ENCODE data around the gene ZNF200. TPM values are rescaled to one million over a fixed set of nuclear protein-coding genes. Genes with fewer than 3 reads are reported as not detected.
A peak's percentile ranks its signal among the peaks of the same experiment; 100 is the strongest.
"Not testable (repeated sequence)": the region's sequence is repeated elsewhere in the genome, so short reads cannot be mapped to it uniquely, and the experiment has no call there.

Gene ZNF200
- total RNA-seq, 2 experiments from 2014 or later = 12.2 to 12.8 TPM

GRCh38 chr16:3197694-3198333, 37.1 kb downstream of the ZNF200 start:
- H3K27me3 Mint-ChIP-seq = peaks cover 40% of the 10 kb centered on the region
- not testable (repeated sequence) for DNase-seq, H3K4me1 Mint-ChIP-seq, H3K4me3 Mint-ChIP-seq, H3K36me3 Mint-ChIP-seq, H3K27ac Mint-ChIP-seq, H3K9me3 Mint-ChIP-seq

GRCh38 chr16:3195975-3196374, 39.0 kb downstream of the ZNF200 start:
- no peak overlapping the region for H3K27ac Mint-ChIP-seq
- H3K36me3 Mint-ChIP-seq = no peaks in the 10 kb centered on the region
- H3K4me3 Mint-ChIP-seq = no peak overlapping the region
- H3K4me1 Mint-ChIP-seq = peaks cover 9% of the 10 kb centered on the region
- no peak for DNase-seq
- H3K9me3 Mint-ChIP-seq = no peaks in the 10 kb centered on the region
- peaks cover 57% of the 10 kb centered on the region for H3K27me3 Mint-ChIP-seq

GRCh38 chr16:3194792-3195191, 40.2 kb downstream of the ZNF200 start:
- peaks cover 66% of the 10 kb centered on the region for H3K27me3 Mint-ChIP-seq
- H3K4me3 Mint-ChIP-seq = no peak overlapping the region
- H3K27ac Mint-ChIP-seq = no peak overlapping the region
- H3K36me3 Mint-ChIP-seq = no peaks in the 10 kb centered on the region
- H3K9me3 Mint-ChIP-seq = no peaks in the 10 kb centered on the region
- H3K4me1 Mint-ChIP-seq = peaks cover 20% of the 10 kb centered on the region
- no peak for DNase-seq

- peaks cover 75% of the 10 kb centered on the region for H3K27me3 Mint-ChIP-seq
- DNase-seq = no peak
- H3K27ac Mint-ChIP-seq = no peak overlapping the region
- H3K4me1 Mint-ChIP-seq = peaks cover 30% of the 10 kb centered on the region
- H3K36me3 Mint-ChIP-seq = no peaks in the 10 kb centered on the region
- H3K4me3 Mint-ChIP-seq = no peak overlapping the region
- no peaks in the 10 kb centered on the region for H3K9me3 Mint-ChIP-seq
Measured at GRCh38 chr16:3193221-3194212, 41.4 kb downstream of the ZNF200 start.

- peaks cover 37% of the 10 kb centered on the region for H3K4me1 Mint-ChIP-seq
- DNase-seq = no peak
- peaks cover 84% of the 10 kb centered on the region for H3K27me3 Mint-ChIP-seq
- H3K9me3 Mint-ChIP-seq = no peaks in the 10 kb centered on the region
- H3K4me3 Mint-ChIP-seq = no peak overlapping the region
- no peak overlapping the region for H3K27ac Mint-ChIP-seq
- no peaks in the 10 kb centered on the region for H3K36me3 Mint-ChIP-seq
Measured at GRCh38 chr16:3192476-3193019, 42.4 kb downstream of the ZNF200 start.

GRCh38 chr16:3190949-3191353, 44.0 kb downstream of the ZNF200 start:
- peak overlapping the region; percentile 66 for H3K4me3 Mint-ChIP-seq
- peak overlapping the region; percentile 68 for H3K27ac Mint-ChIP-seq
- no peaks in the 10 kb centered on the region for H3K36me3 Mint-ChIP-seq
- peaks cover 3% of the 10 kb centered on the region for H3K9me3 Mint-ChIP-seq
- no peak for DNase-seq
- peaks cover 41% of the 10 kb centered on the region for H3K4me1 Mint-ChIP-seq
- H3K27me3 Mint-ChIP-seq = peaks cover 93% of the 10 kb centered on the region

- H3K36me3 Mint-ChIP-seq = peaks cover 1% of the 10 kb centered on the region
- H3K27me3 Mint-ChIP-seq = peaks cover 90% of the 10 kb centered on the region
- DNase-seq = no peak
- no peak overlapping the region for H3K27ac Mint-ChIP-seq
- H3K4me1 Mint-ChIP-seq = peaks cover 41% of the 10 kb centered on the region
- H3K9me3 Mint-ChIP-seq = peaks cover 3% of the 10 kb centered on the region
- peak overlapping the region; percentile 73 for H3K4me3 Mint-ChIP-seq
Measured at GRCh38 chr16:3189869-3190268, 45.1 kb downstream of the ZNF200 start.

- Mint-ChIP-seq H3K4me1 (peaks cover 43% of the 10 kb centered on the region), H3K27me3 (peaks cover 89% of the 10 kb centered on the region), H3K9me3 (peaks cover 5% of the 10 kb centered on the region)
Measured at GRCh38 chr16:3188925-3189825, 45.8 kb downstream of the ZNF200 start.

GRCh38 chr16:3188675-3188924, 46.4 kb downstream of the ZNF200 start:
- H3K4me1 Mint-ChIP-seq = peaks cover 48% of the 10 kb centered on the region
- no peak for DNase-seq
- H3K36me3 Mint-ChIP-seq = peaks cover 5% of the 10 kb centered on the region
- H3K27me3 Mint-ChIP-seq = peaks cover 89% of the 10 kb centered on the region
- H3K27ac Mint-ChIP-seq = no peak overlapping the region
- peak overlapping the region; percentile 73 for H3K4me3 Mint-ChIP-seq
- H3K9me3 Mint-ChIP-seq = peaks cover 7% of the 10 kb centered on the region

More at GRCh38 chr16:3188925-3189825, 45.8 kb downstream of the ZNF200 start:
- DNase-seq = peak; percentile 72
- H3K36me3 Mint-ChIP-seq = peaks cover 3% of the 10 kb centered on the region
- H3K4me3 Mint-ChIP-seq = peak overlapping the region; percentile 73
- peak overlapping the region; percentile 77 for H3K27ac Mint-ChIP-seq

- Mint-ChIP-seq H3K27ac (peak within 1 kb of the TSS; percentile 77), H3K27me3 (peaks cover 89% of the 10 kb centered on the region), H3K4me1 (peaks cover 52% of the 10 kb centered on the region), H3K4me3 (peak within 1 kb of the TSS; percentile 73), H3K9me3 (peaks cover 7% of the 10 kb centered on the region), H3K36me3 (peaks cover 5% of the 10 kb centered on the region)
- DNase-seq = peak; percentile 84
Measured at GRCh38 chr16:3187798-3188674, 46.9 kb downstream of the ZNF200 start, which contains the start of gene OR1F1. OR1F1 (plus strand) TSS chr16:3188204.

- no peak overlapping the region for H3K27ac Mint-ChIP-seq
- H3K4me3 Mint-ChIP-seq = no peak overlapping the region
- H3K36me3 Mint-ChIP-seq = peaks cover 8% of the 10 kb centered on the region
- H3K27me3 Mint-ChIP-seq = peaks cover 90% of the 10 kb centered on the region
- DNase-seq = no peak
- H3K9me3 Mint-ChIP-seq = peaks cover 9% of the 10 kb centered on the region
- peaks cover 56% of the 10 kb centered on the region for H3K4me1 Mint-ChIP-seq
Measured at GRCh38 chr16:3186946-3187690, 47.8 kb downstream of the ZNF200 start.

GRCh38 chr16:3183445-3184139, 51.4 kb downstream of the ZNF200 start:
- peak overlapping the region; percentile 83 for H3K4me3 Mint-ChIP-seq
- peaks cover 9% of the 10 kb centered on the region for H3K9me3 Mint-ChIP-seq
- peak overlapping the region; percentile 78 for H3K27ac Mint-ChIP-seq
- peaks cover 28% of the 10 kb centered on the region for H3K4me1 Mint-ChIP-seq
- H3K27me3 Mint-ChIP-seq = peaks cover 93% of the 10 kb centered on the region
- H3K36me3 Mint-ChIP-seq = peaks cover 8% of the 10 kb centered on the region
- DNase-seq = no peak

Measured in activated naive CD8-positive, alpha-beta T cell treated with anti-CD3 and anti-CD28 coated beads for 36 hours (primary cell).